NCI-H2029 treated with DMSO at 0.1 percent for 48 hours (cell line): ENCODE results near the gene CASP10.

Source experiments
- DNase-seq: peaks from one replicate; lab custom pipeline; 2025; lab: John Stamatoyannopoulos, UW

Gene CASP10

GRCh38 chr2:201196803-201197202 lies 13.9 kb downstream of the CASP10 start:
- no peak for DNase-seq

GRCh38 chr2:201197781-201198180 lies 14.8 kb downstream of the CASP10 start:
- DNase-seq, result no peak

- DNase-seq, result no peak
Observed at GRCh38 chr2:201199847-201200246, 16.9 kb downstream of the CASP10 start.

- DNase-seq, result no peak
Observed at GRCh38 chr2:201200345-201200744, 17.4 kb downstream of the CASP10 start.

GRCh38 chr2:201201371-201201770 lies 18.4 kb downstream of the CASP10 start:
- no peak for DNase-seq

DNA sequence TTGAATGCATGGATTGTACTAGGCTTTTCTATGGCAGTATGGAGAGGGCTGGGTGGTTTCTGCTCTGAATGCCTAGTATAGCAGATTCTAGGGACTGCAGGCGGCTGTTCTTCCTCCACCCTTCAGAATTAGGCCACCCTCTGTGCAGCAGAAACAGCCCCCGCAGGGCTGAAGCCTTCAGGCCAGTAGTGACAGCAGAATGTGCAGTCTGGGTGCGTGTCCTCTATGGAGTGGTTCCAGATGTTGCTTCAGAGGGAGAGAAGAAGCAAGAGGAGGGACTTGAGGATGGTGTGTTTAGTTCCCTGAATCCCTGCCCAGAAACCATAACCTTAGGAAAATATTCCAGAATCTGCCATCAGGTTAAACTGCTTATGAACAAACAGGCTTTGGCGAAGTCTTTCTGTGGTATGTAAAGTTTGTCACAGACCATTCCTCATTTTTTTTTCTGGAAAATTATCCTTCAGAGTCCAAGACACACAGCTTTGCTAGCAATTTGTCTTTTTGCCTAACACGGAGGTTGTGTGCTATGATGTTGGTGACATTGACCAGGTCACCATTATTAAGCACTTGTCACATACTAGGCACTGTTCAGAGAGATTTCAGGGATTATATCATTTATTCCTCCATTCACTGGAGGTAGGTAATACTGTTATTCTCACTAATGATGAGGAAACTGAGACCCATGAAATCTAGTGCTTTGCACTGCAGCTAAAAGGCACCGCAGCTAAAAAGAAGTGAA lies 21.1 kb downstream of the CASP10 start:
- no peak for DNase-seq

DNA sequence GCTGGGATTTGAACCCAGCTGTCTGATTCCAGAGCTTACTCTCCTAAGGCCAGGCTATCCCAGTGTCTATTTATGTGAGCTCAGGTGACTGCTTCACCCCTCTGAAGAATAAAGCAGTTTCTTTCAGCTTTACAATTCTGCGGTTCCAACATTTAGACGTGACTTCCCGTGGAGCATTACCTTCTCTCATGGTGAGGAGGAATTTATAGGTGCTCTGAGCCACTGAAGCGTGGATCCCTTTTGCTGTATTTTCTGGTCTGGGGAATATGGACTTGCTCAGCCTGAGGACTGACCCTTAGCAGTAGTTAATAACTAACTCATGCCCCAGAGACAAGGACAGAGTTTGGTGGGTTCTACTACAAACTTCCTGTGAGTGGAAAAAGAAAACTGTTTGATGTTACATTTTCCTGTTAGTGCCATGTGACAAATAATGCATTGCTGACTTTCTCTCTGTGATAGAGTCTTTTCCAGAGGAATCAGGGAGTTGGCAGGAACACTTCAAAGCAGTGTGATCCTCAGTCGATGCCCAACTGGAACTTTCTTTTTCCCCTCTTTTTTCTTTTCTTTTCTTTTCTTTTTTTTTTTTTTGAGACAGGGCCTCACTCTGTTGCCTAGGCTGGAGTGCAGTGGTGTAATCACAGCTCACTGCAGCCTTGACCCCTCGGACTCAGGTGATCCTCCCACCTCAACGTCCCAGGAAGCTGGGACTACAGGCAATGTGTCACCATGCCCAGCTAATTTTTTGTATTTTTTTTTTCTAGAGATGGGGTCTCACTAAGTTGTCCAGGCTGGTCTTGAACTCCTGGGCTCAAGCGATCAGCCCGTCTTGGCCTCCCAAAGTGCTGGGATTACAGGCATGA lies 21.9 kb downstream of the CASP10 start:
- no peak for DNase-seq

DNA sequence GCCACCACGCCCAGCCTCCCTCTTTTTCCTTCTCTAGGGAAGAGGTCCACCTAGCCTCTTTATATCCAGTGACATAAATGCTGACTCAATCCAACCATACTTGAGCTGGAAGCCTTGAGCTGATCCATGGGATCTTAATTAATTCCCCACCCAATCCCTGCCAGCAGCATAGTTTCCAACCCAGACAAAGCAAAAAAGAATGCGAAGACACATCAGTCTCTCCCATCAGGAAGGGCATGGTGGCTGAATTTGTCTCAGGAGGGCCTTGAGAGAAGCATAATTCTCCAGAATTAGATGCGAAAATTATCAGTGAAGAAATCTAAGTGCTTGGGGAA lies 22.5 kb downstream of the CASP10 start:
- DNase-seq, result no peak

- DNase-seq, result no peak
Observed at GRCh38 chr2:201208563-201209252, 25.8 kb downstream of the CASP10 start.

GRCh38 chr2:201215963-201216362 lies 33.0 kb downstream of the CASP10 start:
- DNase-seq, result no peak

GRCh38 chr2:201216918-201217317 lies 34.0 kb downstream of the CASP10 start:
- DNase-seq, result no peak

- DNase-seq, result no peak
Observed at GRCh38 chr2:201218780-201219179, 35.8 kb downstream of the CASP10 start.

DNA sequence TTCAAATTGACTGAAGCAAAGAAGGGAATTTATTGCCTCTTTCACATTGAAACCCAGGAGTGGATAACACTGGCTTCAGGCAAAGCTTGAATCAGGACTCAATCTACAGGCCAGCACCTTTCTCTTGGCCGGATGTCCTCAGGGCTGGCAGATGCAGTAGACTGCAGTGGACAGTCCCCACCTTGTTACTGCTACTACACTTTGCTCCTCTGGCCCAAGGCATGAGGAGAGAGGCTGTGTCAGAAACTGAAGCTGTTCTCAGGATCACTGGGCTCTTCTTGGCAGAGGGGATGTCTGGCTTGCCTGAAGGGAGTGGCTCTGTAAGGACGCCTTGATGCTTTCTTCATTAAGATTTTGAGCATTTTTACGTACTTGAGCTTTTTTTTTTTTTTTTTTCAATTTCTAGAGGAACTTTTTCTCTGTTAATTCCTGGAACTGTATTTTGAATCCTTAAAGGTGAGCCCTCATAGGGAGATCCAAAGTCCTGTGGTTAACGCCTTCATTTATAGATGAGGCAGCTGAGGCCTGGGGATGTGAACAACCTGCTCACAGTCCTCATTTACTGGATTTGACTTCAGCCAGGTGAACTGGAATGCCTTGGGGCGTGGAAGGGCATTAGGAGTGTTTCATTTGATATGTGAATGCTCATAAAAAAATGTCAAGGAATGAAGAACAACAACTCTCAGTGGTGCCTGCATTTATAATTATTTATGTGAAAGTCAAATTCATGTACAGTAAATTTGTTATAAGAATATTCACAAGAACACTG lies 36.6 kb downstream of the CASP10 start:
- DNase-seq, result no peak

GRCh38 chr2:201220102-201220570 lies 37.2 kb downstream of the CASP10 start:
- peak; percentile 20 for DNase-seq

GRCh38 chr2:201223089-201224073 lies 40.4 kb downstream of the CASP10 start:
- DNase-seq, result no peak

GRCh38 chr2:201228271-201228911 lies 45.5 kb downstream of the CASP10 start:
- DNase-seq, result no peak

GRCh38 chr2:201228912-201229290 lies 46.0 kb downstream of the CASP10 start:
- DNase-seq, result no peak

GRCh38 chr2:201231781-201232466 lies 49.0 kb downstream of the CASP10 start:
- DNase-seq, result peak; percentile 95

DNA sequence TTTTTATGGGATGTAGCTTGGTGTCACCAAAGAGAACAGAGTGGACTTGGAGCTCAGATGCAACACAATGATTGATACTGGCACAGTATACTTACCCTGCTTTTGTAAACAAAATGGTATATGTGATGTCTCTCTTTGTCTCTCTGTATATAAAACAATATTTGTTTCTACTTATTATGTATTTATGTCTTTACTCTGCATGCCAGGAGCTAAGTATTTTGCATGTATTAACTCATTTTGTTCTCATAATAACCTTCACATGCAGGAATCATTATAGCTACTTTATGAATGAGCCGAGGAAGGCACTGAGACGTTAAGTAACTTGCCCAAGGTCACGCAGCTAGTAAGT lies 49.5 kb downstream of the CASP10 start:
- no peak for DNase-seq
